HG03439 (cell line): ENCODE results near the gene DLGAP1.
"Not testable (repeated sequence)": the region's sequence is repeated elsewhere in the genome, so short reads cannot be mapped to it uniquely, and the experiment has no call there.

Experiments used
- ATAC-seq: cut with Tn5 transposase; IDR thresholded peaks from one replicate; pipeline ENCODE4 v1.9.1; 2021; ENCODE audit warnings: mild to moderate bottlenecking, moderate library complexity; ENCODE audit not compliant: unreplicated experiment

Gene DLGAP1

DNA sequence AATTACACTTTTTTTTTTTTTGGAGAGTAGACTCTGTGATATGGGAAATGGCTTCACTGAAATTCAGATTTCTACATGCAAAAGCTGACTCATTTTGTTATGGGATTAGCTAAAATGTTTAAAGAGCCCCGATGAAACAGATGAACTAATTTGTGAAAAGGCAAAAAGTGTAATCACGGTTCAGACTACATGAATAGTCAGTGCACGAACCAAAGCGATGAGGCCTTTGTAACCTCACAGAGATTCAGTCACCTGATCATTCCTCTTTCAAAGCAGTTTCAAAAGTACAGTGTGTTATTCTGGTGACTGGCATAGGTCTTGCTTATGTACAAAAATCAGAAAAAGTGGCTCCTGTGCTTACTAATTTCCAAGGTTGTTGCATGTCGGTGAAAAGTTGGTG, 960.5 kb downstream of the DLGAP1 start:
- ATAC-seq, result no peak

DNA sequence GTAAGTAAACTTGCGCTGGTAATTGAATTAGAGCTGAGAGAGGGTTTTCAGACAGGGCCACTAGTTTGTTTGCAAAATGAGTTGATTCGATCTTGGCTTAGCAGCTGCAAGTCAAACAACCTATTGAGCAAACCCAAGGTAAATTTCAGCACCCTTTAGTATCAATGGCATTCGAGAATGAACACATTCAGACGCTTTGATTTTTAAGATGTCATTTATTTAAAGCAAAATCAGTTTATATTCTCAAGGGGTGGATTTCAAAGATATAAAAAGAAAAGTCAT, 960.9 kb downstream of the DLGAP1 start:
- no peak for ATAC-seq

DNA sequence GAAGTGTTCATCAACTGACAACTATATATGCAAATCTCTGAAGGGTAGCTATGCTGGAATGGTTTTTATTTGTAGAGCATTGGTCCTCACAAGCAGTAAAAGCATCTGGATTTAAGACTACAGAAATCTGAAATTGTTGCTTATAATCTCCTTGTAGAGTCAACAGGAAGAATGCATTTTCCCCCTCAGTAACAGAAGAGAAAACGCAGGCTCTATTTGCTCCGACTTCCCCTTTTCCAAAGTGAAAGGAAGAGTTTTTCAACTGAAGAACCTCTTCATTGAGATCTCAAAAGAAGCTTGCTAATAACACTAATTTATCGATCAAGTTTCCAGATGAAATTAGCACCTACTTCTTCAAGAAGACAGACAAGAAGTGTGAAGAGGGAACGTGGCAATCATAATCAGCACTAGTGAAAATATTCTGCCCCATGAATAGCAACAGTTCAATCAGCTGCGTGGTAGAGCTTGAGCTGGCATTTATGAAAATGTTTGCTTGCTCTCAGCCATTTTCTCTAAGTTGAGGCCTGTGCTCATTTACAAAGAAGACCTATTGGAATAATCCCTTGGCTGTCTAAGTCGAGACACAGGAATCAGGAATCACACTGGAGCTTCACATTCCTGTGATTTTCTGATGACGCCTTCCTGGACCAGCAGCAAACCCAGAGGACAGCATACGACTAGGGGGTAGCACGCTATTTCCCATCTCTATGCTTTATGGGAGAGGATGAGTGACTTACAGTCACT, 961.4 kb downstream of the DLGAP1 start:
- ATAC-seq, result no peak

DNA sequence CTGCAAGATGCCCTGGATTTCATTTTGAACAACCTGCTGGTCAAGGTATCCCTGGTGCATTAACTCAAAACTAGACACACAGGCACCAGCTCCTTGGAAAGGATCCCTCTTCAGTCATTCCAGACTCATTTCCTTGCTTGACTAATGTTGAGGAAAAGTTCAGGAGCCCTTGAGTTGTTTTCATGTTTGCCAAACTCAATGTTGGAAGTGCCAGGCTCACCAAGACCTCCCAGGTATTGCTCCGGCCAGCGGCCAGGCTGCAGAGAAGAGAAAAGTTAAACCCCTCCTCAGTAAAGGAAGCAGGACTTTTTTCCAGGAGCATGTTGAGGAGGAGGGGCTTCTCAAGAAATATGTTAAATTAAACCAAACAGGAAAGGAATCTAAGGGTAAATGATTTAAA, 962.4 kb downstream of the DLGAP1 start:
- no peak for ATAC-seq

DNA sequence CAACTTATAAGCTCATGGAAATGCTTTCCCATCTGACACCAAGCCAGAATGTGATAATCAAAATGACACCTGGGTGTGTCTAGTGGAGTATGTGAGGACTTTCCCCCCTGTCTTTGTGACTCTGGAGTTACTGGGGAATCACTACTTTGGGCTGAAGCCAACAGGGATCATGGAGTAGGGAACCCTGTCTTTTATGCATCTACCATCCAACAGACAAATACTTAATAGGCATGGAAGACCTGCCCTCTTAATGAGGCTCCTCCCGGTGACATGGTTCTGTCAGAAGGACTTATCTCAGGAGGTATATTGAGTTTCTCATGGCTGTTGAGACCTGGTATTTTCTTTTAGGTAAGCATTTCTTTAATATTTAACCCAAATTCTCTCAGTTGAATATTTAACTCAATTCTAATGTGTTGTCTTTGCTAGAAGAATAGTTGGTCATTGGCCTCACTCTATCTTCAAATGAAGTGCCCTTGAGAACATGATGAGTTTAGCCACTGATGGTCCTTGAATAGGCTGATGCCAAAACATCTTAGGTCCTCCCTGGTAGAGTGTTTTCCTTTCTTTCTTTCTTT, 963.0 kb downstream of the DLGAP1 start:
- no peak for ATAC-seq

DNA sequence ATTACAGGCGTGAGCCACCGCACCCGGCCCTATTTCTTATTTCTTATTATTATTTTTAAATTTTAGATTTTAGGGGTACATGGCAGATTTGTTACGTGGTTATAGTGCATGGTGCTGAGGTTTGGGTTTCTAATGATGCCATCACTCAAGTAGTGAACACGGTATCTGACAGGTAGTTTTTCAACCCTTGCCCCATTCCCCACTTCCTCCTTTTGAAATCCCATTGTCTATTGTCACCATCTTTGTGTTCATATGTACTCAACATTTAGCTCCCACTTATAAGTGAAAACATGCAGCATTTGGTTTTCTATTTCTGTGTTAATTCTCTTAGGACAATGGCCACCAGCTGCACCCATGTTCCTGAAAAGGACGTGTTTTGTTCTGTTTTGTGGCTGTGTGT, 965.6 kb downstream of the DLGAP1 start:
- ATAC-seq, result no peak

DNA sequence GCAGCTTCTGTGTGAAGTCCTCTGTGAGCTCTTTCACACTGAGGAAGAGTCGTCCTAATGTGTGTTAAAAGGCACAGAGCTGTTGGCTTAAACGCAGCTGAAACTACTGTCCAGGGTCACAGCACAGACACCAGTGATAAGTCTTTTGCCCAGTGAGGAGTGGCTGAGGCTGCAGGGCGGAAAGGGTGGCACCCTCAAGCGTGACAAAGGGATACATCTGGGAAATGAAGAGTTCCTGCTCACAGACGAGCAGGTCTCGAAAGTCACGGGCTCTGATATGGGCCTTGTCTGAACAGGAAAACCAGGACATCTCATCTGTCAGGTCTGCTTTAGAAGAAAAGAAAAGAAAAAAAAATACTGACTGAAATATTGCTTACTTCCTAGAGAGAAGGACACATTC, 968.6 kb downstream of the DLGAP1 start:
- no peak for ATAC-seq

DNA sequence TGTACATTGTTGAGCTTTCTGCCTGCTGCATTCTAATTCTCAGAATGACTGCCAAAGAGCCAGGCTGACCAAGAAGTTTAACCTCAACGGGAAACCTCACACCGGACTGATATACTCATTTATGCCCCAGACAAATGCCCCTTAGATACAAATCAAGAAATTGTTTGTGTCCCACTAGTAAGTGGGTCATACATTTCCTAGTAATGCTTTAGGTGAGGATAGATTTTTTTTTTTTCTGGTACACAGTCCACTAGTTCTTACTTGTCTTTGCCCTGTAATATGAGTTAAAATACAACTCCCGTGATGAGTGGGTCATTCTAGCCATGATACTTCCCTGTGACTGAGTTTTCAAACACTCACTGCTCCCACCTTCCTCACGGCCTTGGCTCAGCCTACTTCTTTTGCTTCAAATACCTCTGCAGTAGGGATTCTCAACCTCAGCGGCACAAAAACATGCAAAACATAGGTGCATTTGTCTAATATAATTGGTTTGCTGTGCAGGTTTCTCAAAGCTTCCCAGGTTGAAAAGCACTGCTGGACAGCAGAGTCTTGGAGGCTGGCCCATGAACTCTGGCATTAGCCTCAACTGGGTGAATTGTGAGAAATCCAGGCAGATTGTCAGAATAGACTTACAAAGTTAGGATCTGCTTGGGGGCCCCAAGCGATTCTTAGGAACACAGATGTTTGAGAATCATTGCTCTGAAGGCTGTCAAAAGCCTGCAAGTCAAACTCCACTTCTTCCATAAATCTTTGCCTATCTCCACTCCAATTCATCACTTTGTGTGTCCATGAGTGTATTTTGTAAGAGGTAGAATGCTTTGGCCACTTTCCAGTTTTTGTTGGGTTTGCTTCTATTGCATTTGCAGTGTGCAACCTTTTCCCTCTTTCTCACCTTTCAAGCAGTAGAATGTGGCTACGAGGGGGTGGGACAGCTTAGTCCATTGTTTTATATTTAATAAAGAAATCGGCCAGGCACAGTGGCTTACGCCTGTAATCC, 969.7 kb downstream of the DLGAP1 start:
- ATAC-seq, result no peak

DNA sequence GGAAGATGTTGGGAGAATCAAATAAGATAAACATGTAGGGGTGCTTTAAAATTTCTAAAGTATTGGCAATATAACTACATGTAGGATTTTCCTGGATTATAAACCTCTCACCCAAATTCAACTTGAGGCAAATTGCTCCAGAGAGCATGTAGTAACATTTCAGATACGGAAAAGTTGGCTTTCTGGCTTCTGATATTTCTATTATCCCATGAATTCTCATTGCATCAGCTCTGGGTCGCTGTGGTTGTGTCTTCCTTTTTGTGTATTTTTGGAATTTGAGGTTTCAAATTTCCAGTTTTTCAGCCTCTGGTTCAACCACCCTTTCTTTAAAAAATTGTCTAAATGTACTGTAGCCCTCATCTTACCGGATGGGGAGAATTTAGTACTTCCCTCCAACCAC, 972.8 kb downstream of the DLGAP1 start:
- no peak for ATAC-seq

DNA sequence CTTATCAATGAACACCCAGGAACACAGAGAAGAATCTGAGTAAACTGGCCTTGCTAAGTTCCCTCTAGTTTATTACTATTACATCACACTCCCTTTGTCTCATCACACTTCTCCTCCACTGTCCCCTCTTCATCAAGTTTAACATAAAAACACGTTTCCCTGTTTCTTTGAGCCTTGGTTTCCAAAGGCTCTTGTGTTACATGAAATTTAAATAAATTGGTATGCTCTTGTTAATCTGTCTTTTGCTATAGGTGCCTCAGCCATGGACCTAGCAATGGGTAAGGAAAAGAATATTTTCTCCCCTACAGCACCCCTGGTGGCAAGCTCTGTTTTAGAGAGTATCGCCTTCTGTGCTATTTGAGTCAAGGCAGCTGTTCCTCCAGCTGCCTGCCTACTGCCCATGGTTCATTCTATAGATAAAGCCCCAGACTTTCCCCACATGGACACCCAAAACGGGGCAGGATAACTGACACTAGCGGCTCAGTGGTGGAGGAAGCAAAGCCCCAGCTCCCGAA, 973.4 kb downstream of the DLGAP1 start:
- no peak for ATAC-seq

DNA sequence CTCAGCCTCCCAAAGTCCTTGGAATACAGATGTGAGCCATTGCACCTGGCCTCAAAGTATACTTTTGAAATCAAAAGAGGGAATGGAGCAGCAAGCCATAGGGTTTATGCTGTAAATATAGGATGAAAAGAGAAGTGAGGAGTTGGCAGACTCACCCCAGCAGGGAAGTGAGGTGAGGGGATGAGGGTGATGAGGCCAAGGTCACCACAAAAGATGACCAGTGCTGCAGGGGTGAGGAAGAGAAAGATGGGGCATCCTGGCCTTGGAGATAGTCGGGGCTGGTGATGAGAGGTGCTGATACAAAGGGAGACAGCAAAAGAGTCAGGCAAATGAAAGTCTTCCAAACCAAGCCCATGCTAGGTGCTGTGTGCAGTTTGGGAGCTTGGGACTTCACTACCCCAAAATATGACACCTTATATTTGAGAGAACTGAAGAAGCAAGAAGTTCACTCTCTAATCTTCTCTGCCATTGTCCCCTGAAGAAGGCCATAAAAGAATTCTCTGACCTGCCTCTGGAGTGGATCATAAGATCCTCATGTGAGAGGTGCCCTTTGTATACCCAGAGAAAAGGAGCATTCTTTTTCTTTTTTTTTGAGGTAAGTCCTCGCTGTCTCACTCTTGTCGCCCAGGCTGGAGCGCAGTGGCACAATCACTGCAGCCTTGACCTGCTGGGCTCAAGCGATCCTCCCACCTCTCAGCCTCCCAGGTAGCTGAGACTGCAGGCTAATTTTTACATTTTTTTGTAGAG, 974.1 kb downstream of the DLGAP1 start:
- no peak for ATAC-seq

DNA sequence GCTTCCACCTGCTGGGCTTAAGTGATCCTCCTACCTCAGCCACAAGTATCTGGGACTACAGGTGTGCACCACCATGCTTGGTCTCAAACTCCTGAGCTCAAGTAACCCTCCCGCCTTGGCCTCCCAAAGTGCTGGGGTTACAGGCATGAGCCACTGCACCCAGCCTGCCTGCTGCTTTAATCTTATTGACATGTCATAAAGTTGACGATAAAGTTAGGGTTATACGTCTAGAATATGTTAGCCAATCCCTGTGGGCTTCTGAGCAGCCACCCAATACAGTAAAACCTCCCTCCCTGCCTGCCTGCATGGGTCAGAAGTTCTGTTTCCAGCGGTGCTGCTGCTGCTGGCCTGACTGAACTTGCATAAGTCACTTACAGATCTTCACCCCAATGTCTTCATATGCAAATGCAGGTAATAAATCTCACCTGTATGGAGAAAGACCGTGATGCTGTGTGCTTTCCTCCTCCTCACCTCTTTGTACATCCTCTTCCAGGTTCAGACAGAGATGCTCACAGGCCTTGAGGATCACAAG, 975.1 kb downstream of the DLGAP1 start:
- no peak for ATAC-seq

DNA sequence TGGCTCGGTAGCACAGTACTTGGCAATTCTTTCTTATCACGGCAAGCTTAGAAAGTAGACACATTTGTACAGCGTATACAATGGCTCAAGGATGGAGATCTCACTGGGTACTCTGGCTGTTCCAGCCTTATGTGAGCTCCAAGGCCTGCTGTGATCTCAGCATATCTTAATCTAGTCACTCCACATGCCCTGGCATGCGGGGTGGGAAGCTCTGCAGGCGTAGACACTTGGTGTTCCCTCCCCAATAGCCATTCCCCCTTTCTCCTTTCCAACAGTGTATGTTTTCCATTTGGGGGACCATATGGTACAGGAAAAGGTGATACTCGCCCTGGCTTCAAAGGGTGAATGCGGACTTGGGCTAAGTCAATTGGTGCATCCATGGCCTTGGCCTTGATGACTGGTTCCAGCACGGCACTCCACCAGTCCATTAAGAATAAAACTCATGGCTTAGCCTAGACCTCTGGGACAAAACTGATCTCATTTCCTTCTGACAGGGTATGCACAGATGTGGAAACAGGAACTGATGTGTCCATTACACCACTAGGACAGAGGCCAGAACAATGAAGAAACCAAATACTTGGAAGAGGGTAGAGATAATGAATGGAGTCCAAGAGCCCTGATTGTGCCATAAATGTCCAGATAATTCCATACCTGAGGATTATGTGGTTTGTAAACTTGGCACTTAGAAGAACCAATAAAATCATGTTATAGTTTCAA, 976.7 kb downstream of the DLGAP1 start:
- no peak for ATAC-seq

DNA sequence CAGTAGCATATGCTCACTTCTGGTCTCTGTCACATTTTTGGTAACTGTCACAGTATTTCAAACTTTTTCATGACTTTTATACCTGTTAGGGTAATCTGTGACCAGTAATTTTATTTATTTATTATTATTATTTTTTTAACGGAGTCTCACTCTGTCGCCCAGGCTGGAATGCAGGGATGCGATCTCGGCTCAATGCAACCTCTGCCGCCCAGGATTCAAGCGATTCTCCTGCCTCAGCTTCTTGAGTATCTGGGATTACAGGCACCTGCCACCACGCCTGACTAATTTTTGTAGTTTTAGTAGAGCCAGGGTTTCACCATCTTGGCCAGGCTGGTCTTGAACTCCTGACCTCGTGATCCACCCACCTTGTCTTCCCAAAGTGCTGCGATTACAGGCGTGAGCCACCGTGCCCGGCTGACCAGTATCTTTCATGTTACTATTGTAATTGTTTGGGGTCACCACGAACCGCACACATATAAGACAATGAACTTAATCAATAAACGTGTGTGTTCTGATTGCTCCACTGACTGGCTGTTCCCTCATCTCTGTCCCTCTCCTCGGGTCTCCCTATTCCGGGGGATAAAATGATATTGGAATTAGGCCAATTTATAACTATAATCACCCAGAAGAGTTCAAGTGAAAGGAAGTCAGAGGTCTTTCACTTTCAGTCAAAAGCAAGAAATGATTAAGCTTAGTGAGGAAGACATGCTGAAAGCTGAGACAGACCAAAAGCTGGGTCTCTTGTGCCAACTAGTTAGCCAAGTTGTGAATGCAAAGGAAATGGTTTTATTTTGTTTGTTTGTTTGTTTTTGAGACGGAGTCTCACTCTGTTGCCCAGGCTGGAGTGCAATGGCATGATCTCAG, 982.2 kb downstream of the DLGAP1 start:
- ATAC-seq, result no peak

DNA sequence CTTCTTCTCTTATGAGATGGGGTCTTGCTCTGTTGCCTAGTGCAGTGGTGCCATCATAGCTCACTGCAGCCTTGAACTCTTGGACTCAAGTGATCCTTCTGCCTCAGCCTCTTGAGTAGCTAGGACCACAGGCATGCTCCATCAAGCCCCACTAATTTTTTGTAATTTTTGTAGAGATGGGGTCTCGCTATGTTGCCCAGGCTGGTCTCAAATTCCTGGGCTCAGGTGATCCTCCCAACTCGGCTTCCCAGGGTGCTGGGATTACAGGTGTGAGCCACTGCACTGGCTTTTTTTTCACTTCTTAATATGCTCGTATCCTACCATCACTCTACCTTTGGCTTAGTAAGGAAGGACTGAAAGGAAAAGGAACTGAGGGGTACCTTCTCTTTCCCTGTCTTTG, 983.0 kb downstream of the DLGAP1 start:
- not testable (repeated sequence) for ATAC-seq

DNA sequence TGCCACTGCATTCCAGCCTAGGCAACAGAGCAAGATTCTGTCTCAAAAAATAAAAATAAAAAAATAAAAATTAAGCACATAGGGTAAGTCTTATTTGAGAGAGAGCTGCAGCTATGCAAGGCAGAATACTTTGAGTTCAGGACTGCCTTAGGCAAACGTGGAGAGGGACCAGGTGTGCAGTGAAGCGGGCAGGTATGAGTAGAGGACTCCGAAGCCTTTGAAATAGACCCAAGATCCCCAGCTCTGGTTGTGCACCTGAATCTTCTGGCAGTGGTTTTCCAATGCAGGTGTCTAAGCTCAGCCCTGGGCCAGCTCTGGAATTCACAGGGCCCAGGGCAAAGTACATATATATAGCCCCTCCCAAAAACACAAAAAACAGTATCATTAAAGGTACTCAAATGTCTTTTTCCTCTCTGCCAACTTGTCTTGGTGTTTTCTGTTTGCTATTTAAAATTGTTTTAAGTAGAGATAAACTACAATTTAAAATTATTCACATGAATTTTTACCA, 983.9 kb downstream of the DLGAP1 start:
- no peak for ATAC-seq

DNA sequence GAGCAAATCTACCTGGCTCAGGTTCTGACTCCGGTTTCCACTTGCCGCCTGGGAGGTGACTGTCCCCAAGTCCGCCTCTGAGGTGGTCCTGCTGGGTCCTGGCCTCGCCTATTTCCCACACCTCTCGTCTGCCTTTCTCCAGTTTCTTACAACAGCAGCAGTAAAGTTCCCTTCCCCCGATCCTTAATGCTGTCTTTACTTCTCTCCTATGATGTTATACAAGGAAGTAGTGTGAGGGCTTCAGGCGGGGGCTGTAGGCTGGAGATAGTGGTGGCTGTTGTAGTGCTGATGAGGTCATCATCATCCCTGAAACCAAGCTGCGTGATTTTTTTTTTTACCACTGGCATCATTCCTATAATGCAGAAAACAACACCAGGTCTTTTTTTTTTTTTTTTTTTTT, 986.3 kb downstream of the DLGAP1 start:
- ATAC-seq, result no peak

DNA sequence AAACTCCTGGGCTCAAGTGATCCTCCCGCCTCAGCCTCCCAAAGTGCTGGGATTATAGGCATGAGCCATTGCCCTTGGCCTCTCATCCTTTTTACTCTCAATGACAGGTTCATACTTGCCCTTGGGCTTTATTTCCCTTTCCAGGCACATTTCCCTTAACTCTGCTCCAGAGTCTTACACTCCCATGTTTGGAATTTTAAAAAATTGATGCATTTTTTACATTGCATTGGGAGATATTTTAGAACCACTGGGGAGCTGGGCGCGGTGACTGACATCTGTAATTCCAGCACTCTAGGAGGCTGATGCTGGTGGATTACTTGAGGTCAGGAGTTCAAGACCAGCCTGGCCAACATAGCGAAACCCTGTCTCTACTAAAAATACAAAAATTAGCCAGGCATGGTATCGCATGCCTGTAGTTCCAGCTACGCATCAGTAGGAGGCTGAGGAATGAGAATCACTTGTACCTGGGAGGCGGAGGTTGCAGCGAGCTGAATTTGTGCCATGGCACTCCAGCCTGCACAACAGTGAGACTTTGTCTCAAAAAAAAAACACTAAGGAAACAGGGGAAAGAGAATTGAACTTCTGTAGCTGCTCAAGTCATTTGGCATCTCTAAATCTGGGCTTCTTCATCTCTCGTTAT, 986.9 kb downstream of the DLGAP1 start:
- ATAC-seq, result no peak
